Amygdala (tissue), 56 donors: ENCODE results near the gene KCTD5.
"Not testable (repeated sequence)": the region's sequence is repeated elsewhere in the genome, so short reads cannot be mapped to it uniquely, and the experiment has no call there.

ENCODE experiments used
- DNase-seq, 56 donors: peaks; one replicate each; lab custom pipeline; 2025; lab: John Stamatoyannopoulos, UW

The KCTD5 gene

GRCh38 chr16:2720064-2720457 is 37.7 kb downstream of the KCTD5 start, which contains the start of gene PRSS27:
PRSS27 (minus strand) TSS chr16:2720224; CDS start chr16:2720160, 64 bp downstream.
- no peak for DNase-seq

- DNase-seq = peak in 42 of 56 donors; percentile 17 to 77 (median 55)
These were observed 38.7 kb downstream of the KCTD5 start for GRCh38 chr16:2720719-2721633.

- DNase-seq = not testable (repeated sequence)
These were observed 39.4 kb downstream of the KCTD5 start for GRCh38 chr16:2721634-2722173.

GRCh38 chr16:2724088-2724676 is 41.9 kb downstream of the KCTD5 start:
- DNase-seq = no peak

- no peak for DNase-seq
These were observed 42.6 kb downstream of the KCTD5 start for GRCh38 chr16:2724816-2725348.

- DNase-seq = no peak
These were observed 44.6 kb downstream of the KCTD5 start for GRCh38 chr16:2726923-2727322.

GRCh38 chr16:2728034-2728433 is 45.7 kb downstream of the KCTD5 start:
- DNase-seq = no peak

- DNase-seq = no peak
These were observed 52.7 kb downstream of the KCTD5 start for GRCh38 chr16:2734844-2735515.

- no peak for DNase-seq
These were observed 54.3 kb downstream of the KCTD5 start for GRCh38 chr16:2736476-2737237.

GRCh38 chr16:2737238-2737605 is 54.9 kb downstream of the KCTD5 start:
- no peak for DNase-seq

GRCh38 chr16:2737895-2738418 is 55.6 kb downstream of the KCTD5 start:
- DNase-seq = no peak

- DNase-seq = no peak
These were observed 56.3 kb downstream of the KCTD5 start for GRCh38 chr16:2738615-2739014.

- no peak for DNase-seq
These were observed 57.5 kb downstream of the KCTD5 start for GRCh38 chr16:2739625-2740430.

GRCh38 chr16:2740476-2740875 is 58.2 kb downstream of the KCTD5 start:
- DNase-seq = no peak

GRCh38 chr16:2741168-2741567 is 58.8 kb downstream of the KCTD5 start:
- no peak for DNase-seq

- DNase-seq = no peak
These were observed 60.1 kb downstream of the KCTD5 start for GRCh38 chr16:2742323-2743006.

- no peak for DNase-seq
These were observed 60.9 kb downstream of the KCTD5 start for GRCh38 chr16:2743007-2743810.
